Prostate gland (tissue), 2 donors: ENCODE results near the gene KIAA1191. TPM values are rescaled to one million over a fixed set of nuclear protein-coding genes. Genes with fewer than 3 reads are reported as not detected.
A peak's percentile ranks its signal among the peaks of the same experiment; 100 is the strongest.
"Not testable (repeated sequence)": the region's sequence is repeated elsewhere in the genome, so short reads cannot be mapped to it uniquely, and the experiment has no call there.

Source experiments
- DNase-seq: peaks from one replicate; pipeline ENCODE4 v3.0.0-alpha.2; 2019; ENCODE audit warnings: low spot score
- H3K27ac ChIP-seq, 2 donors: fragments of 200-600 bp; sonication (generic); 2 replicates each; pipeline ENCODE4 v1.5.1; 2017 to 2019
- H3K27me3 ChIP-seq: fragments of 200-600 bp; sonication (generic); replicated peaks from 2 replicates; pipeline ENCODE4 v1.5.1; 2019; ENCODE audit not compliant: insufficient read depth
- H3K36me3 ChIP-seq, 2 donors: fragments of 200-600 bp; sonication (generic); 1 replicate in 1 of 2; 2 replicates in 1 of 2; pipeline versions ENCODE4 v1.5.1 to v1.8.1; 2017 to 2019
- H3K4me1 ChIP-seq: fragments of 200-600 bp; sonication (generic); replicated peaks from 2 replicates; pipeline ENCODE4 v1.5.1; 2019
- H3K4me3 ChIP-seq, 2 donors: fragments of 200-600 bp; sonication (generic); 2 replicates each; pipeline ENCODE4 v1.5.1; 2017 to 2019
- H3K9me3 ChIP-seq: fragments of 200-600 bp; sonication (generic); 2 replicates; pipeline ENCODE4 v1.5.1; 2017
- POLR2A ChIP-seq: fragments of 450-650 bp; IDR thresholded peaks from one replicate; pipeline ENCODE4 v1.6.1; 2016; ENCODE audit warnings: antibody characterized with exemption, mild to moderate bottlenecking
- POLR2AphosphoS5 ChIP-seq: sonication (generic); formaldehyde crosslinking; IDR thresholded peaks from one replicate; pipeline ENCODE4 v1.6.1; 2017; ENCODE audit warnings: antibody characterized with exemption
- WGBS: methylation state at CpG from one replicate; pipeline ENCODE4 v1.1.5; 2018; 5-methylcytosine and 5-hydroxymethylcytosine counted together
- intact Hi-C: fragments of 100-400 bp; cut with DNase I; formaldehyde crosslinking; loops from one replicate; pipeline ENCODE4 v1.14.2; 2022
- total RNA-seq, 2 donors: library from RNA; depleted of rRNA; stranded (reverse); fragments of >200 nt; gene quantifications; one replicate each; pipeline ENCODE4 v1.1.0, GENCODE V29; 2016
- TF ChIP-seq, protein P1 (sequence below), 4 experiments: fragments of 200-600 bp in 2 of 4; fragments of 450-650 bp in 2 of 4; sonication (generic) in 2 of 4; IDR thresholded peaks; 1 replicate in 3 of 4; 2 replicates in 1 of 4; pipeline ENCODE4 v1.5.1; 2016 to 2019; ENCODE audit warnings: antibody characterized with exemption in 4 of 4, mild to moderate bottlenecking in 2 of 4, moderate library complexity in 2 of 4

Gene KIAA1191, protein sequence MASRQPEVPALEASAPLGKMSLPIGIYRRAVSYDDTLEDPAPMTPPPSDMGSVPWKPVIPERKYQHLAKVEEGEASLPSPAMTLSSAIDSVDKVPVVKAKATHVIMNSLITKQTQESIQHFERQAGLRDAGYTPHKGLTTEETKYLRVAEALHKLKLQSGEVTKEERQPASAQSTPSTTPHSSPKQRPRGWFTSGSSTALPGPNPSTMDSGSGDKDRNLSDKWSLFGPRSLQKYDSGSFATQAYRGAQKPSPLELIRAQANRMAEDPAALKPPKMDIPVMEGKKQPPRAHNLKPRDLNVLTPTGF
- total RNA-seq = 100 to 1,000 TPM; 107 to 119 TPM

DNA sequence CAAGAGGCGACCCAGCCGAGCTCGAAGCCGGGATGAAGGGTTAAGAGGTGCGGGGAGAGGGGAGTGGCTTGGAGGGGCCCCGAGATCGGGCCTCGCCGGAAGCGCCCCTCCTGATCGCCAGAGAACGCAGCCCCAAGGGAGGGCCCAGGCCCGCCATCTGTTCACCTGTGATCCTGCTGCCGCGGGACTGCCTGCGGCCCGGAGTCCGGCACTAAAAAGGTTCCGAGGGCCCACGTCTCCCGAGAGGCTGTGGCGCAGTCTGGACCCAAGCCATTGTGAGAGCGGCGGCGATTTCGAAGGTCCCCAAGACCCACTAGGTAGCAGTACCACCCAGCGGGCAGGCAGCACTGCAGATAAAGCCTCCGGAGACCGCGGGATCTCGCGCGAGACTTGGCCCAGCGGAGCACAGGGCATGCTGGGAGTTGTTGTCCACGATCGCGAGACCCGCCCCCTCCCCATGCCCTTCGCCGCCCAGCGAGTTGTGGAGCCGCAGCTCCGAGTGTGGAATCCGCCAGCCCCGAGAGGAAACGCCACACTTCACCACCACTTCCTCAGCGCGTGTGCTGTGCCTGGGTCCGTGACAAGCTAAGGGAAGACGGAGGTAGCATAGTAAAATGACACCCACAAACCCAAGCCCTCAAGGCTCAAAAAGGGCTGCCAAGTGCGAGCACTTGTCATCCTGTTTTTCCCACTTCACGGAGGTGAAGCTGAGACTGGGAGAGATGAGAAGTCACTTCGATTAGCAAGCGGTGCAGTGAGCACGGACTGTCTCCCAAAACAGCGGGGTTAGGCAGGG, at the start of gene KIAA1191:
Gene KIAA1191 (minus strand): TSS at position 328 of the 796 bp plus-strand sequence. CDS start 2,256 bp downstream, outside the sequence.
- WGBS = 3% methylated on average over 51 of the region's 56 CpGs
- intact Hi-C loops = no loop called here
- H3K36me3 ChIP-seq = no peaks in the 10 kb centered on the region

GRCh38 chr5:176410486-176411180, 49.1 kb upstream of the KIAA1191 start:
- intact Hi-C loops = loop anchor here (10.0 kb wide), 2 partner anchors 164 to 234 kb away; partner anchors contain the start of gene TSPAN17
- 75% methylated on average over 5 of the region's 5 CpGs for WGBS
- Histone ChIP-seq H3K4me3 (no peak overlapping the region), H3K27ac (no peak overlapping the region), H3K4me1 (no peaks in the 10 kb centered on the region), H3K36me3 (peaks cover 0 to 2% of the 10 kb centered on the region in 2 donors), H3K9me3 (no peaks in the 10 kb centered on the region), H3K27me3 (no peaks in the 10 kb centered on the region)
- TF ChIP-seq, protein P1, sequence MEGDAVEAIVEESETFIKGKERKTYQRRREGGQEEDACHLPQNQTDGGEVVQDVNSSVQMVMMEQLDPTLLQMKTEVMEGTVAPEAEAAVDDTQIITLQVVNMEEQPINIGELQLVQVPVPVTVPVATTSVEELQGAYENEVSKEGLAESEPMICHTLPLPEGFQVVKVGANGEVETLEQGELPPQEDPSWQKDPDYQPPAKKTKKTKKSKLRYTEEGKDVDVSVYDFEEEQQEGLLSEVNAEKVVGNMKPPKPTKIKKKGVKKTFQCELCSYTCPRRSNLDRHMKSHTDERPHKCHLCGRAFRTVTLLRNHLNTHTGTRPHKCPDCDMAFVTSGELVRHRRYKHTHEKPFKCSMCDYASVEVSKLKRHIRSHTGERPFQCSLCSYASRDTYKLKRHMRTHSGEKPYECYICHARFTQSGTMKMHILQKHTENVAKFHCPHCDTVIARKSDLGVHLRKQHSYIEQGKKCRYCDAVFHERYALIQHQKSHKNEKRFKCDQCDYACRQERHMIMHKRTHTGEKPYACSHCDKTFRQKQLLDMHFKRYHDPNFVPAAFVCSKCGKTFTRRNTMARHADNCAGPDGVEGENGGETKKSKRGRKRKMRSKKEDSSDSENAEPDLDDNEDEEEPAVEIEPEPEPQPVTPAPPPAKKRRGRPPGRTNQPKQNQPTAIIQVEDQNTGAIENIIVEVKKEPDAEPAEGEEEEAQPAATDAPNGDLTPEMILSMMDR (IDR thresholded peaks at IDR 0.05) = no peak
- TF ChIP-seq POLR2A = no peak
- no peak for TF ChIP-seq POLR2AphosphoS5
- DNase-seq = no peak

More for the DNA sequence above, at the start of gene KIAA1191:
- Histone ChIP-seq H3K4me3 (peak within 1 kb of the TSS; percentile 74 to 98), H3K9me3 (no peaks in the 10 kb centered on the region), H3K27me3 (no peaks in the 10 kb centered on the region), H3K27ac (peak within 1 kb of the TSS; percentile 81 to 85), H3K4me1 (peaks cover 4% of the 10 kb centered on the region)
- TF ChIP-seq, protein P1 (IDR thresholded peaks at IDR 0.05) = peak in 3 of 4 experiments; percentile 13 to 49 (median 46)
- peak; percentile 96 for TF ChIP-seq POLR2AphosphoS5
- TF ChIP-seq POLR2A = peak; percentile 83
- DNase-seq = peak; percentile 95

DNA sequence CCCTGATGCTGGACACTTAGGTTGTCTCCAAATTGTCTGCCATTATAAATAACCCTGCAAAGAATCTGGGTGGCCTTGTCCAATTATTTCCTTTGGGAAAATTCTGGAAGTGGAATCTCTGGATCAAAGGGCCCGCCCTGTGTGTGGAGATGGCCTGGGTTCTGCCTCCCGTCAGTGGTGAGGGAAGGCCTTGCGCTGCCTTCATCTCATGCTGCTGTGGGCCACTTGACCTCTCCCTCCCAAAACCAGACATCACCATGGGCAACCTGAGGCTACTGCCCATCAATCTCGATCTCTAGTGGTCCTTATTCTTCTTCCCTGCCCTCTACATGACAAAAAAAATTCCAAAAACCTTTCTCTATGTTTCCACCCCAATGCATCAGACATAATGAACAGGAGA, 48.2 kb upstream of the KIAA1191 start:
- WGBS = 89% methylated on average over 4 of the region's 4 CpGs
- Histone ChIP-seq H3K27me3 (no peaks in the 10 kb centered on the region), H3K9me3 (no peaks in the 10 kb centered on the region), H3K27ac (no peak overlapping the region), H3K4me1 (no peaks in the 10 kb centered on the region), H3K4me3 (no peak overlapping the region), H3K36me3 (peaks cover 0 to 2% of the 10 kb centered on the region in 2 donors)
- DNase-seq = no peak
- TF ChIP-seq POLR2AphosphoS5 (no peak), POLR2A (no peak)
- TF ChIP-seq, protein P1 (IDR thresholded peaks at IDR 0.05) = no peak
- intact Hi-C loops = loop anchor here (10.0 kb wide), 2 partner anchors 165 to 235 kb away; partner anchors contain the start of gene TSPAN17

DNA sequence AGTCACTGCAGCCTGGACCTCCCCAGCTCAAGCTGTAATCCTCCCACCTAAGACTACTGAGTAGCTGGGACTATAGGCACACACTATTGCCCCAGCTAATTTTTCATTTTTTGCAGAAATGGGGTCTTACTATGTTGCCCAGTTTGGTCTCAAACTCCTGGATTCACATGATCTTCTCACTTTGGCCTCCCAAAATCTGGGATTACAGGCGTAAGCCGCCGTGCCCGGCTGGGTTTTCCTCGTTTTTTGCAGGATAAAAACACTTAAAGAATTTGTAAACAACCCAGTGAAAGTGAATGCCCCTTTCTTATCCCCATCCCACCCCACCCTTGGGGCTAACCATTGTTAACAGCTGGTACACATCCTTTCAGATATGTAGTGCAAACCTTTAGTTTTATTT, 47.0 kb upstream of the KIAA1191 start:
- Histone ChIP-seq H3K27me3 (no peaks in the 10 kb centered on the region), H3K4me3 (no peak overlapping the region), H3K9me3 (no peaks in the 10 kb centered on the region), H3K27ac (no peak overlapping the region), H3K4me1 (no peaks in the 10 kb centered on the region), H3K36me3 (peaks cover 0 to 2% of the 10 kb centered on the region in 2 donors)
- no peak for DNase-seq
- intact Hi-C loops = no loop called here
- WGBS = 85% methylated on average over 5 of the region's 5 CpGs
- TF ChIP-seq, protein P1 (IDR thresholded peaks at IDR 0.05) = no peak
- TF ChIP-seq POLR2A (no peak), POLR2AphosphoS5 (no peak)

DNA sequence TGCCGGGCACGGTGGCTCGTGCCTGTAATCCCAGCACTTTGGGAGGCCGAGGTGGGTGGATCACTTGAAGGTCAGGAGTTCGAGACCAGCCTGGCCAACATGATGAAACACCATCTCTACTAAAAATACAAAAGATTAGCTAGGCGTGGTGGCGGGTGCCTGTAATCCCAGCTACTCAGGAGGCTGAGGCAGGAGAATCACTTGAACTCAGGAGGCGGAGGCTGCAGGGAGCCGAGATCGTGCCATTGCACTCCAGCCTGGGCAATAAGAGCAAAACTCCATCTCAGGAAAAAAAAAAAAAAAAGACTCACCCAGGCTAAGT, 46.6 kb upstream of the KIAA1191 start:
- H3K27ac ChIP-seq, H3K27me3 ChIP-seq, H3K36me3 ChIP-seq, intact Hi-C loops, H3K4me3 ChIP-seq, H3K4me1 ChIP-seq, H3K9me3 ChIP-seq, DNase-seq: not testable (repeated sequence)
- WGBS = 94% methylated on average over 10 of the region's 10 CpGs
